Naive thymus-derived CD4-positive, alpha-beta T cell (primary cell): Measurements from ENCODE around the gene RPN1. TPM values are rescaled to one million over a fixed set of nuclear protein-coding genes. Genes with fewer than 3 reads are reported as not detected.

ENCODE experiments used
- ATAC-seq: fragments of 150-1000 bp; cut with Tn5 transposase; 2 replicates; pipeline ENCODE4 v1.10.0; 2021; ENCODE audit warnings: mild to moderate bottlenecking, moderate library complexity
- CTCF ChIA-PET: fragments of 350-600 bp; sonication (Branson Sonifier 250); formaldehyde crosslinking; loops from one replicate; lab custom pipeline; 2021; ENCODE audit warnings: antibody characterized with exemption; lab: Charles Lee
- POLR2A ChIA-PET: fragments of 350-600 bp; sonication (Branson Sonifier 250); formaldehyde crosslinking; loops from one replicate; lab custom pipeline; 2021; ENCODE audit warnings: antibody characterized with exemption, inconsistent platforms; lab: Charles Lee
- DNase-seq, 9 donors: peaks; one replicate each; pipeline versions ENCODE4 v3.0.0 to v3.0.0-alpha.2; 2020 to 2022; ENCODE audit warnings: mixed read lengths in 1 of 9
- H3K27ac ChIP-seq: one replicate; pipeline ENCODE4 v1.7.0; 2013; ENCODE audit warnings: mild to moderate bottlenecking, low read depth, low read length, moderate library complexity
- H3K27me3 ChIP-seq, 2 donors: one replicate each; pipeline ENCODE4 v1.7.0; 2013; ENCODE audit warnings: low read length in 2 of 2, mild to moderate bottlenecking in 2 of 2, moderate library complexity in 2 of 2; ENCODE audit not compliant: control insufficient read depth in 2 of 2, insufficient read depth in 2 of 2
- H3K36me3 ChIP-seq, 3 experiments: 1 replicate in 2 of 3; 2 replicates in 1 of 3; pipeline ENCODE4 v1.7.0; 2013; ENCODE audit warnings: low read length in 3 of 3, mild to moderate bottlenecking in 3 of 3, moderate library complexity in 1 of 3; ENCODE audit not compliant: insufficient read depth in 3 of 3, control insufficient read depth in 2 of 3
- H3K4me1 ChIP-seq, 2 donors: one replicate each; pipeline ENCODE4 v1.7.0; 2013; ENCODE audit warnings: low read length in 2 of 2, mild to moderate bottlenecking in 2 of 2, moderate library complexity in 1 of 2; ENCODE audit not compliant: control insufficient read depth in 2 of 2, insufficient read depth in 2 of 2
- H3K4me3 ChIP-seq: 2 replicates; pipeline ENCODE4 v1.7.0; 2013; ENCODE audit warnings: mild to moderate bottlenecking, low read length
- H3K9me3 ChIP-seq, 3 experiments: 1 replicate in 2 of 3; 2 replicates in 1 of 3; pipeline ENCODE4 v1.7.0; 2013; ENCODE audit warnings: low read length in 3 of 3; ENCODE audit not compliant: control insufficient read depth in 2 of 3
- H3K27ac Mint-ChIP-seq, 9 donors: one replicate each; pipeline ENCODE4 v1.8.0; 2020 to 2022; ENCODE audit warnings: mixed read lengths in 9 of 9, mild to moderate bottlenecking in 8 of 9, moderate library complexity in 5 of 9, inconsistent platforms in 2 of 9
- H3K27me3 Mint-ChIP-seq, 5 donors: one replicate each; pipeline ENCODE4 v1.8.0; 2021 to 2022; ENCODE audit warnings: mixed read lengths in 5 of 5, mild to moderate bottlenecking in 1 of 5
- H3K36me3 Mint-ChIP-seq, 5 donors: one replicate each; pipeline ENCODE4 v1.8.0; 2020 to 2022; ENCODE audit warnings: mixed read lengths in 5 of 5, mild to moderate bottlenecking in 3 of 5, inconsistent platforms in 1 of 5
- H3K4me1 Mint-ChIP-seq, 7 donors: one replicate each; pipeline ENCODE4 v1.8.0; 2020 to 2022; ENCODE audit warnings: mixed read lengths in 7 of 7, mild to moderate bottlenecking in 3 of 7, inconsistent platforms in 1 of 7
- H3K4me3 Mint-ChIP-seq, 10 donors: one replicate each; pipeline ENCODE4 v1.8.0; 2020 to 2022; ENCODE audit warnings: mild to moderate bottlenecking in 10 of 10, mixed read lengths in 10 of 10, moderate library complexity in 6 of 10, inconsistent platforms in 2 of 10
- H3K9me3 Mint-ChIP-seq, 11 donors: one replicate each; pipeline ENCODE4 v1.8.0; 2020 to 2022; ENCODE audit warnings: mixed read lengths in 11 of 11, mild to moderate bottlenecking in 4 of 11, inconsistent platforms in 1 of 11, moderate library complexity in 1 of 11
- intact Hi-C, 2 donors: fragments of 100-400 bp; cut with micrococcal nuclease; formaldehyde crosslinking; loops; one replicate each; pipeline ENCODE4 v1.15.1; 2023
- polyA plus RNA-seq, 2 donors: library from polyadenylated mRNA; unstranded; fragments of 300-500 nt; fragmentation: Illumina TruSeq; gene quantifications; one replicate each; pipeline ENCODE4 v1.2.3, GENCODE V29; 2021
- total RNA-seq, 6 experiments: library from RNA in 5 of 6; stranded (reverse) in 5 of 6; gene quantifications; 1 replicate in 5 of 6; 2 replicates in 1 of 6; pipeline ENCODE4 v1.2.3 and lab custom pipeline; 2021 to 2026

RPN1 gene
- total and polyA plus RNA-seq, 7 experiments from 2014 or later: 76.7 to 203 (median 105) TPM

- Mint-ChIP-seq H3K9me3 (peaks cover 0 to 2% (median 0%) of the 10 kb centered on the region in 11 donors), H3K4me3 (no peak overlapping the region), H3K27ac (peak overlapping the region in 4 of 9 donors; percentile 41 to 81 (median 54)), H3K27me3 (no peaks in the 10 kb centered on the region), H3K36me3 (peaks cover 18 to 47% (median 26%) of the 10 kb centered on the region in 5 donors), H3K4me1 (peaks cover 10 to 31% (median 16%) of the 10 kb centered on the region in 7 donors)
- Histone ChIP-seq H3K27ac (no peak overlapping the region), H3K4me3 (no peak overlapping the region), H3K9me3 (no peaks in the 10 kb centered on the region), H3K36me3 (peaks cover 32 to 87% (median 35%) of the 10 kb centered on the region in 3 experiments), H3K4me1 (peaks cover 2 to 5% of the 10 kb centered on the region in 2 donors), H3K27me3 (no peaks in the 10 kb centered on the region)
- DNase-seq: no peak
- ChIA-PET CTCF (no interaction called here), POLR2A (interaction anchor here (0.6 kb wide), 1 partner anchor 38 kb away, joined by 3 read pairs; no protein-coding TSS in a partner anchor)
- ATAC-seq: no peak
- intact Hi-C loops: no loop called here
Observed at GRCh38 chr3:128623762-128624176, 26.8 kb downstream of the RPN1 start.

GRCh38 chr3:128621931-128622330 is 28.7 kb downstream of the RPN1 start:
- peak overlapping the region in 4 of 9 donors; percentile 38 to 65 (median 52) for H3K27ac Mint-ChIP-seq
- POLR2A ChIA-PET: interaction anchor here (0.9 kb wide), 1 partner anchor 59 kb away, joined by 3 read pairs; no protein-coding TSS in a partner anchor
- Histone ChIP-seq H3K4me3 (no peak overlapping the region), H3K9me3 (no peaks in the 10 kb centered on the region), H3K4me1 (peaks cover 14 to 16% of the 10 kb centered on the region in 2 donors), H3K27ac (no peak overlapping the region), H3K36me3 (peaks cover 32 to 76% (median 35%) of the 10 kb centered on the region in 3 experiments), H3K27me3 (no peaks in the 10 kb centered on the region)
- no peak for DNase-seq
- peaks cover 0 to 4% (median 0%) of the 10 kb centered on the region in 11 donors for H3K9me3 Mint-ChIP-seq
- H3K27me3 Mint-ChIP-seq: no peaks in the 10 kb centered on the region
- peaks cover 18 to 46% (median 23%) of the 10 kb centered on the region in 5 donors for H3K36me3 Mint-ChIP-seq
- intact Hi-C loops: no loop called here
- CTCF ChIA-PET: no interaction called here
- H3K4me3 Mint-ChIP-seq: no peak overlapping the region
- H3K4me1 Mint-ChIP-seq: peaks cover 16 to 42% (median 32%) of the 10 kb centered on the region in 7 donors
- no peak for ATAC-seq

DNA sequence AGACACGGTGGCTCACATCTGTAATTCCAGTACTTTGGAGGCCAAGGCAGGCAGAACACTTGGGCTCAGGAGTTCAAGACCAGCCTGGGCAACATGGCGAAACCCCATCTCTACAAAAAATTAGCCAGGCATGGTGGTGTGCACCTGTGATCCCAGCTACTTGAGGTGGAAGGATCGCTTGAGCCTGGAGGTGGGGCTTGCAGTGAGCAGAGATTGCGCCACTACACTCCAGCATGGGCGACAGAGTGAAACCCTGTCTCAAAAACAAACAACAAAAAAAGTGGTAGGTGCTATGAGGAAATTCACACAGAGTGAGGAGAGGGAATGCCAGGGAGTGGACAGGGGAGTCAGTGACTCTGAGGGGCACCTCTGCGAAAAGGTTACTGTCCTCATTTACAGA is 29.4 kb downstream of the RPN1 start:
- H3K4me1 Mint-ChIP-seq: peaks cover 16 to 40% (median 33%) of the 10 kb centered on the region in 7 donors
- H3K9me3 ChIP-seq: no peaks in the 10 kb centered on the region
- H3K27me3 ChIP-seq: no peaks in the 10 kb centered on the region
- no peak overlapping the region for H3K27ac ChIP-seq
- H3K4me3 Mint-ChIP-seq: no peak overlapping the region
- H3K27ac Mint-ChIP-seq: peak overlapping the region in 3 of 9 donors; percentile 3 to 30 (median 5)
- H3K36me3 ChIP-seq: peaks cover 29 to 69% (median 29%) of the 10 kb centered on the region in 3 experiments
- no peaks in the 10 kb centered on the region for H3K27me3 Mint-ChIP-seq
- no peak overlapping the region for H3K4me3 ChIP-seq
- ChIA-PET POLR2A (interaction anchor here (0.9 kb wide), 1 partner anchor 59 kb away, joined by 3 read pairs; no protein-coding TSS in a partner anchor), CTCF (no interaction called here)
- H3K9me3 Mint-ChIP-seq: peaks cover 0 to 4% (median 0%) of the 10 kb centered on the region in 11 donors
- no peak for ATAC-seq
- peaks cover 16 to 41% (median 18%) of the 10 kb centered on the region in 5 donors for H3K36me3 Mint-ChIP-seq
- peaks cover 16 to 19% of the 10 kb centered on the region in 2 donors for H3K4me1 ChIP-seq
- DNase-seq: no peak
- intact Hi-C loops: no loop called here

DNA sequence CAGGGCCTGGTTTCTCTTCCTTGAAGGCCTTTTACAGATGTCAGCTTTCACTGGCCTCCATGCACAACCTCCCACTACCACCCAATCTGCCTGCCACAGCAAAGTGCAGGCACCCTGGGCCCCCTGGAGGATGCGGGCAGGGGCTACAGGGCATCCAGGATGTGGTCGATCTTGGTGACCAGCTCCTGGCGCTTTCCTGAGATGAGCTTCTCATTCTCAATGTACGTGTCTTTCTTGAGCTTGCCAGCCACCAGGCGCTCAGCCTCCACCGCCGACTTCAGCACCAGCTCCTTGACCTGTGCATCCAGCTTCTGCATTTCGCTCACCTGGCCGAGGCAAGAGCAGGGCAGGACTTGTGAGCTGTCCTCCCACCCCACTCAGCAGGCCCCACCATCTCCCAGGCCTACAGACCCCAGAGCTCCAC is 30.3 kb downstream of the RPN1 start:
- DNase-seq (no peak), ATAC-seq (no peak)
- no peaks in the 10 kb centered on the region for H3K27me3 Mint-ChIP-seq
- Histone ChIP-seq H3K27me3 (no peaks in the 10 kb centered on the region), H3K4me3 (no peak overlapping the region), H3K4me1 (peaks cover 16 to 19% of the 10 kb centered on the region in 2 donors), H3K9me3 (no peaks in the 10 kb centered on the region), H3K36me3 (peaks cover 19 to 60% (median 20%) of the 10 kb centered on the region in 3 experiments), H3K27ac (no peak overlapping the region)
- H3K4me3 Mint-ChIP-seq: peak overlapping the region in 2 of 10 donors; percentile 43 to 51
- intact Hi-C loops: no loop called here
- ChIA-PET POLR2A (no interaction called here), CTCF (interaction anchor here (1.2 kb wide), 1 partner anchor 60 kb away, joined by 4 read pairs; no protein-coding TSS in a partner anchor)
- peak overlapping the region in 6 of 9 donors; percentile 28 to 97 (median 59) for H3K27ac Mint-ChIP-seq
- peaks cover 0 to 4% (median 0%) of the 10 kb centered on the region in 11 donors for H3K9me3 Mint-ChIP-seq
- H3K36me3 Mint-ChIP-seq: peaks cover 12 to 38% (median 16%) of the 10 kb centered on the region in 5 donors
- H3K4me1 Mint-ChIP-seq: peaks cover 16 to 40% (median 33%) of the 10 kb centered on the region in 7 donors

- Histone ChIP-seq H3K27ac (peak overlapping the region; percentile 88), H3K27me3 (no peaks in the 10 kb centered on the region), H3K9me3 (no peaks in the 10 kb centered on the region), H3K36me3 (peaks cover 10 to 50% (median 15%) of the 10 kb centered on the region in 3 experiments), H3K4me1 (peaks cover 16 to 19% of the 10 kb centered on the region in 2 donors), H3K4me3 (no peak overlapping the region)
- intact Hi-C loops: loop anchor here (2.0 to 5.0 kb wide), 4 partner anchors 408 to 1493 kb away; partner anchors contain the start of gene COPG1 (in 1 of the 2)
- H3K36me3 Mint-ChIP-seq: peaks cover 5 to 30% (median 10%) of the 10 kb centered on the region in 5 donors
- H3K9me3 Mint-ChIP-seq: peaks cover 0 to 4% (median 0%) of the 10 kb centered on the region in 11 donors
- POLR2A ChIA-PET: interaction anchor here (0.8 to 3.3 kb wide), 3 partner anchors 30 to 226 kb away, joined by 3 to 24 read pairs (median 4); partner anchors contain the start of gene RPN1
- DNase-seq: no peak
- peaks cover 10 to 36% (median 33%) of the 10 kb centered on the region in 7 donors for H3K4me1 Mint-ChIP-seq
- H3K4me3 Mint-ChIP-seq: peak overlapping the region; percentile 94 to 99 (median 97)
- CTCF ChIA-PET: interaction anchor here (0.6 to 1.2 kb wide), 2 partner anchors 61 to 613 kb away, joined by 4 to 6 read pairs; no protein-coding TSS in a partner anchor
- H3K27ac Mint-ChIP-seq: peak overlapping the region; percentile 92 to 98 (median 97)
- peak; percentile 25 for ATAC-seq
- H3K27me3 Mint-ChIP-seq: no peaks in the 10 kb centered on the region
Observed at GRCh38 chr3:128619146-128619890, 31.3 kb downstream of the RPN1 start.

- Mint-ChIP-seq H3K9me3 (peaks cover 0 to 4% (median 0%) of the 10 kb centered on the region in 11 donors), H3K4me1 (peaks cover 10 to 36% (median 33%) of the 10 kb centered on the region in 7 donors), H3K27ac (peak overlapping the region; percentile 92 to 98 (median 97)), H3K36me3 (peaks cover 4 to 30% (median 10%) of the 10 kb centered on the region in 5 donors), H3K4me3 (peak overlapping the region; percentile 94 to 99 (median 97)), H3K27me3 (no peaks in the 10 kb centered on the region)
- H3K27me3 ChIP-seq: no peaks in the 10 kb centered on the region
- H3K36me3 ChIP-seq: peaks cover 8 to 41% (median 15%) of the 10 kb centered on the region in 3 experiments
- H3K4me3 ChIP-seq: peak overlapping the region; percentile 99
- peaks cover 16 to 19% of the 10 kb centered on the region in 2 donors for H3K4me1 ChIP-seq
- ChIA-PET CTCF (interaction anchor here (0.6 to 1.8 kb wide), 13 partner anchors 9 to 698 kb away, joined by 3 to 7 read pairs (median 4); partner anchors contain the start of gene RPN1), POLR2A (interaction anchor here (0.7 to 3.3 kb wide), 9 partner anchors 31 to 646 kb away, joined by 3 to 24 read pairs (median 4); partner anchors contain the start of genes ACAD9 and RPN1)
- intact Hi-C loops: loop anchor here (2.0 to 5.0 kb wide), 4 partner anchors 409 to 1494 kb away; partner anchors contain the start of gene COPG1 (in 1 of the 2)
- peak overlapping the region; percentile 88 for H3K27ac ChIP-seq
- no peaks in the 10 kb centered on the region for H3K9me3 ChIP-seq
- ATAC-seq: no peak
- no peak for DNase-seq
Observed at GRCh38 chr3:128618398-128618726, 32.3 kb downstream of the RPN1 start.
